Measurements from ENCODE around the gene HTT. TPM values are rescaled to one million over a fixed set of nuclear protein-coding genes. Genes with fewer than 3 reads are reported as not detected.

Gene HTT
- total and polyA plus RNA-seq, 2 of the 13 experiments (the other 11 are each of a cell fraction or from before 2014, with no cell fraction given) = 17.5 to 19.5 TPM

GRCh38 chr4:3256230-3257102, 182.0 kb downstream of the HTT start:
- BruUV-seq (replicated peaks) = no TSS peak
- Histone ChIP-seq H3K4me1 (ENCODE audit: insufficient read depth, low read length) (peaks cover 8% of the 10 kb centered on the region), H3K9me3 (ENCODE audit: low read length) (no peaks in the 10 kb centered on the region), H3K79me2 (ENCODE audit: insufficient read depth, low read length) (no peaks in the 10 kb centered on the region), H3K27me3 (ENCODE audit: control insufficient read depth in 1 of 2, insufficient read depth in 2 of 2, low read length in 2 of 2) (no peaks in the 10 kb centered on the region; a peak in 1 of 5 replicates), H3K4me2 (ENCODE audit: low read depth, low read length) (no peak overlapping the region), H2AFZ (ENCODE audit: low read length) (no peak overlapping the region), H3K9ac (ENCODE audit: insufficient read depth, low read depth, low read length) (no peak overlapping the region), H3K36me3 (replicated peaks in 1 of 2; ENCODE audit: control insufficient read depth in 1 of 2, insufficient read depth in 2 of 2, low read length in 2 of 2) (no peaks in the 10 kb centered on the region), H3K4me3 (replicated peaks in 1 of 3; ENCODE audit: insufficient read depth in 1 of 3, low read depth in 2 of 3, low read length in 3 of 3) (no peak overlapping the region), H4K20me1 (ENCODE audit: insufficient read depth, low read length) (no peaks in the 10 kb centered on the region), H3K27ac (ENCODE audit: extremely low read length, insufficient read depth, low read length) (no peak overlapping the region)
- intact Hi-C loops (cut with micrococcal nuclease; ENCODE audit: unreplicated experiment) (no loop called here), in situ Hi-C loops (cut with HindIII; ENCODE audit: extremely low pct_ligation_motif_present, low pct_unique_long_range_greater_than_20kb) (no loop called here)
- DNase-seq (ENCODE audit: low spot score) (no peak), FAIRE-seq (no peak), ATAC-seq (no peak)
- ChIA-PET POLR2A (no interaction called here), CTCF (ENCODE audit: low intra/inter-chr PET ratio, low total read pairs) (no interaction called here)
- no peak for TF ChIP-seq KDM5A (IDR thresholded peaks at IDR 0.05; ENCODE audit: borderline replicate concordance, low read length)
- TF ChIP-seq ZFP36L2 (CRISPR knock-in tag; IDR thresholded peaks at IDR 0.05) = no peak
- TF ChIP-seq ZNF30 (CRISPR knock-in tag; IDR thresholded peaks at IDR 0.05) = no peak
- TF ChIP-seq CBFB (CRISPR knock-in tag; IDR thresholded peaks at IDR 0.05) = no peak
- TF ChIP-seq NFIB (CRISPR knock-in tag; IDR thresholded peaks at IDR 0.05; ENCODE audit: borderline replicate concordance) = no peak
- TF ChIP-seq ETV5 (CRISPR knock-in tag; IDR thresholded peaks at IDR 0.05; ENCODE audit: borderline replicate concordance) = no peak
- WGBS (ENCODE audit: low lambda C conversion rate) = 61% methylated on average over 14 of the region's 21 CpGs

GRCh38 chr4:3257103-3257555, 182.6 kb downstream of the HTT start:
- CTCF ChIA-PET (ENCODE audit: low intra/inter-chr PET ratio, low total read pairs) = no interaction called here
- no peaks in the 10 kb centered on the region for H3K79me2 ChIP-seq (ENCODE audit: insufficient read depth, low read length)
- no peaks in the 10 kb centered on the region for H3K9me3 ChIP-seq (ENCODE audit: low read length)
- POLR2A ChIA-PET = no interaction called here
- ATAC-seq (peak; percentile 26), DNase-seq (ENCODE audit: low spot score) (no peak), FAIRE-seq (no peak)
- peaks cover 1% of the 10 kb centered on the region for H3K4me1 ChIP-seq (ENCODE audit: insufficient read depth, low read length)
- no TSS peak for BruUV-seq (replicated peaks)
- intact Hi-C loops (cut with micrococcal nuclease; ENCODE audit: unreplicated experiment) (no loop called here), in situ Hi-C loops (cut with HindIII; ENCODE audit: extremely low pct_ligation_motif_present, low pct_unique_long_range_greater_than_20kb) (no loop called here)
- 72% methylated on average over 5 of the region's 9 CpGs for WGBS (ENCODE audit: low lambda C conversion rate)
- H3K4me2 ChIP-seq (ENCODE audit: low read depth, low read length) = no peak overlapping the region
- no peak overlapping the region for H3K9ac ChIP-seq (ENCODE audit: insufficient read depth, low read depth, low read length)
- H4K20me1 ChIP-seq (ENCODE audit: insufficient read depth, low read length) = no peaks in the 10 kb centered on the region
- no peaks in the 10 kb centered on the region for H3K36me3 ChIP-seq (replicated peaks in 1 of 2; ENCODE audit: control insufficient read depth in 1 of 2, insufficient read depth in 2 of 2, low read length in 2 of 2)
- no peak overlapping the region for H3K4me3 ChIP-seq (replicated peaks in 1 of 3; ENCODE audit: insufficient read depth in 1 of 3, low read depth in 2 of 3, low read length in 3 of 3)
- TF ChIP-seq ZBTB14 (CRISPR knock-in tag; IDR thresholded peaks at IDR 0.05) (no peak), ZBTB20 (CRISPR knock-in tag; IDR thresholded peaks at IDR 0.05; ENCODE audit: borderline replicate concordance, low read depth) (no peak), ZNF225 (CRISPR knock-in tag; IDR thresholded peaks at IDR 0.05) (no peak), MTA1 (CRISPR knock-in tag; IDR thresholded peaks at IDR 0.05; ENCODE audit: borderline replicate concordance) (no peak), SOX5 (CRISPR knock-in tag; IDR thresholded peaks at IDR 0.05; ENCODE audit: borderline replicate concordance) (no peak), MIER3 (CRISPR knock-in tag; IDR thresholded peaks at IDR 0.05; ENCODE audit: borderline replicate concordance) (no peak), HOXA9 (CRISPR knock-in tag; IDR thresholded peaks at IDR 0.05; ENCODE audit: borderline replicate concordance) (no peak), TARDBP (CRISPR knock-in tag; IDR thresholded peaks at IDR 0.05) (no peak), HBP1 (CRISPR knock-in tag; IDR thresholded peaks at IDR 0.05; ENCODE audit: low read depth) (no peak)
- H3K27me3 ChIP-seq (ENCODE audit: control insufficient read depth in 1 of 2, insufficient read depth in 2 of 2, low read length in 2 of 2) = peaks cover 0 to 1% of the 10 kb centered on the region in 2 experiments; a peak in 2 of 5 replicates
- no peak overlapping the region for H2AFZ ChIP-seq (ENCODE audit: low read length)
- H3K27ac ChIP-seq (ENCODE audit: extremely low read length, insufficient read depth, low read length) = no peak overlapping the region

All from HepG2 (cell line).